ENCODE results near the gene LGR6.

GRCh38 chr1:202201971-202202370, 8.4 kb downstream of the LGR6 start:
- TF ChIP-seq POLR2AphosphoS5 (IDR thresholded peaks at IDR 0.05; ENCODE audit: low read depth, low read length) (no peak), CTCF (IDR thresholded peaks at IDR 0.05; ENCODE audit: control extremely low read depth in 1 of 3, insufficient read depth in 1 of 3, low read depth in 1 of 3, low read length in 3 of 3) (no peak), BACH1 (IDR thresholded peaks at IDR 0.05; ENCODE audit: low read length) (no peak), SUZ12 (IDR thresholded peaks at IDR 0.05; ENCODE audit: low read length) (no peak), EP300 (IDR thresholded peaks at IDR 0.05; ENCODE audit: borderline replicate concordance in 1 of 2, low read depth in 2 of 2, low read length in 2 of 2) (no peak), POLR2A (IDR thresholded peaks at IDR 0.05; ENCODE audit: control extremely low read depth in 1 of 2, low read depth in 2 of 2, low read length in 2 of 2) (no peak), ASH2L (IDR thresholded peaks at IDR 0.05; ENCODE audit: low read length) (no peak)
